GM12872 (cell line): Measurements from ENCODE around the gene EIF4G3.

Experiments used
- TF ChIP-seq, protein P1 (sequence below): IDR thresholded peaks from 3 replicates; pipeline ENCODE4 v1.5.1; 2011; ENCODE audit warnings: low read depth, mild to moderate bottlenecking, low read length, moderate library complexity; ENCODE audit not compliant: insufficient read depth

EIF4G3 gene

DNA sequence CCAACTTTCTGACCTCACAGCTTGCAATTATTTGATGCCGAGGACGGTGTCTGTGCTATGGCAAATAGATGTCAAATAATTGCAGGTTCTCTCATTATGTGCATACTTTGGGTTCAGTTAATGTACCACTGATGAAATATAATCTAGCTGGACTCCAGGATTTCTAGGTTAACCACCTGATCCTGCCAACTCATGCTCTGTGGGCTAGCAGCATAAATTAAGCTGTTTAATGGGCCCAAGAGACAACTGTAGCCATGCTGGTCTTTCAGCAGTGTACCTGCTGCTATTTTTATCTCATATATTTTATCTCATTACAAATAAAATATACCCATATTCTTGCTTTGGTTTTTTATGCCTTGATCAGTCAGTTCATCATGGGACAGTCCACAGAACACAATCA, 346.3 kb downstream of the EIF4G3 start:
- TF ChIP-seq, protein P1, sequence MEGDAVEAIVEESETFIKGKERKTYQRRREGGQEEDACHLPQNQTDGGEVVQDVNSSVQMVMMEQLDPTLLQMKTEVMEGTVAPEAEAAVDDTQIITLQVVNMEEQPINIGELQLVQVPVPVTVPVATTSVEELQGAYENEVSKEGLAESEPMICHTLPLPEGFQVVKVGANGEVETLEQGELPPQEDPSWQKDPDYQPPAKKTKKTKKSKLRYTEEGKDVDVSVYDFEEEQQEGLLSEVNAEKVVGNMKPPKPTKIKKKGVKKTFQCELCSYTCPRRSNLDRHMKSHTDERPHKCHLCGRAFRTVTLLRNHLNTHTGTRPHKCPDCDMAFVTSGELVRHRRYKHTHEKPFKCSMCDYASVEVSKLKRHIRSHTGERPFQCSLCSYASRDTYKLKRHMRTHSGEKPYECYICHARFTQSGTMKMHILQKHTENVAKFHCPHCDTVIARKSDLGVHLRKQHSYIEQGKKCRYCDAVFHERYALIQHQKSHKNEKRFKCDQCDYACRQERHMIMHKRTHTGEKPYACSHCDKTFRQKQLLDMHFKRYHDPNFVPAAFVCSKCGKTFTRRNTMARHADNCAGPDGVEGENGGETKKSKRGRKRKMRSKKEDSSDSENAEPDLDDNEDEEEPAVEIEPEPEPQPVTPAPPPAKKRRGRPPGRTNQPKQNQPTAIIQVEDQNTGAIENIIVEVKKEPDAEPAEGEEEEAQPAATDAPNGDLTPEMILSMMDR = no peak

- TF ChIP-seq, protein P1 = no peak
Measured at GRCh38 chr1:20829946-20830345, 346.8 kb downstream of the EIF4G3 start.

GRCh38 chr1:20829531-20829930, 347.2 kb downstream of the EIF4G3 start:
- TF ChIP-seq, protein P1 = no peak

GRCh38 chr1:20823845-20824244, 352.9 kb downstream of the EIF4G3 start:
- TF ChIP-seq, protein P1 = no peak

- TF ChIP-seq, protein P1 = no peak
Measured at GRCh38 chr1:20821466-20821865, 355.2 kb downstream of the EIF4G3 start.

- TF ChIP-seq, protein P1 = no peak
Measured at GRCh38 chr1:20819818-20820217, 356.9 kb downstream of the EIF4G3 start.

GRCh38 chr1:20814534-20814871, 362.2 kb downstream of the EIF4G3 start:
- TF ChIP-seq, protein P1 = no peak

DNA sequence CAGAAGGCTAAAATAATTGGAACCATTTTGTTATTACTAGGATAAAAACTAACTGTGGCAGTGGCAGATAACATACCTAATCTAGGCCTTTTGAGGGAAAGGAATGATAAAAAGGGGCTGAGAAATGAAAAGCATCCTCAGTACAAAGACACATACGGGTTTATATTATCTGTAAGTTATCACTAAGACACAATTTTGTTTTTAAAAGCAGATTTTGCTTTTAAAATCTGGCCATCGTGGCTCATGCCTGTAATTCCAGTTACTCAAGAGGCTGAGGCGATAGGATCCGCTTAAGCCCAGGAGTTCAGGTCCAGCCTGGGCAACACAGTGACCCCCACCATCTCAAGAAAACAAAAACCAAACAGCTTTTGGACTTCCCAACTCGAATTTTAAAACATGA, 364.8 kb downstream of the EIF4G3 start:
- TF ChIP-seq, protein P1 = no peak
